Measurements from ENCODE around the gene FAM153A.
A peak's percentile ranks its signal among the peaks of the same experiment; 100 is the strongest.
"Not testable (repeated sequence)": the region's sequence is repeated elsewhere in the genome, so short reads cannot be mapped to it uniquely, and the experiment has no call there.

The FAM153A gene

GRCh38 chr5:177782792-177783633, at the start of gene FAM153A:
TSS of gene FAM153A (minus strand) at chr5:177782899.
- not testable (repeated sequence) for DNase-seq (ENCODE audit: low spot score)

GRCh38 chr5:177832287-177832686, 49.6 kb upstream of the FAM153A start:
- DNase-seq (ENCODE audit: low spot score), result not testable (repeated sequence)

GRCh38 chr5:177826073-177826472, 43.4 kb upstream of the FAM153A start:
- DNase-seq (ENCODE audit: low spot score), result not testable (repeated sequence)

- DNase-seq (ENCODE audit: low spot score), result not testable (repeated sequence)
These were observed 42.1 kb upstream of the FAM153A start for GRCh38 chr5:177824776-177825175.

GRCh38 chr5:177822489-177822888, 39.8 kb upstream of the FAM153A start:
- not testable (repeated sequence) for DNase-seq (ENCODE audit: low spot score)

GRCh38 chr5:177819664-177820063, 37.0 kb upstream of the FAM153A start:
- DNase-seq (ENCODE audit: low spot score), result not testable (repeated sequence)

GRCh38 chr5:177812814-177813425, 30.2 kb upstream of the FAM153A start:
- DNase-seq (ENCODE audit: low spot score), result not testable (repeated sequence)

- not testable (repeated sequence) for DNase-seq (ENCODE audit: low spot score)
These were observed 29.6 kb upstream of the FAM153A start for GRCh38 chr5:177812160-177812743.

- not testable (repeated sequence) for DNase-seq (ENCODE audit: low spot score)
These were observed 26.7 kb upstream of the FAM153A start for GRCh38 chr5:177809209-177809913.

GRCh38 chr5:177808420-177808819, 25.7 kb upstream of the FAM153A start:
- not testable (repeated sequence) for DNase-seq (ENCODE audit: low spot score)

- DNase-seq (ENCODE audit: low spot score), result not testable (repeated sequence)
These were observed 24.6 kb upstream of the FAM153A start for GRCh38 chr5:177807265-177807664.

GRCh38 chr5:177801427-177801826, 18.7 kb upstream of the FAM153A start:
- DNase-seq (ENCODE audit: low spot score), result not testable (repeated sequence)

- DNase-seq (ENCODE audit: low spot score), result not testable (repeated sequence)
These were observed 15.6 kb upstream of the FAM153A start for GRCh38 chr5:177798237-177798840.

GRCh38 chr5:177793272-177793671, 10.6 kb upstream of the FAM153A start:
- DNase-seq (ENCODE audit: low spot score), result not testable (repeated sequence)

- DNase-seq (ENCODE audit: low spot score), result peak; percentile 3
These were observed 8.9 kb upstream of the FAM153A start for GRCh38 chr5:177791649-177792048.

GRCh38 chr5:177782169-177782568, 530 bp downstream of the FAM153A start:
- not testable (repeated sequence) for DNase-seq (ENCODE audit: low spot score)

GRCh38 chr5:177771206-177771605, 11.5 kb downstream of the FAM153A start:
- DNase-seq (ENCODE audit: low spot score), result not testable (repeated sequence)

- not testable (repeated sequence) for DNase-seq (ENCODE audit: low spot score)
These were observed 12.1 kb downstream of the FAM153A start for GRCh38 chr5:177770646-177771045.

GRCh38 chr5:177763737-177764508, 18.8 kb downstream of the FAM153A start:
- DNase-seq (ENCODE audit: low spot score), result not testable (repeated sequence)

GRCh38 chr5:177760954-177761353, 21.7 kb downstream of the FAM153A start:
- DNase-seq (ENCODE audit: low spot score), result not testable (repeated sequence)

GRCh38 chr5:177747354-177747753, 35.3 kb downstream of the FAM153A start:
- not testable (repeated sequence) for DNase-seq (ENCODE audit: low spot score)

Data from cerebellar cortex (tissue), 1 donor.